ENCODE results near the gene MAP3K8. TPM values are rescaled to one million over a fixed set of nuclear protein-coding genes. Genes with fewer than 3 reads are reported as not detected.

Gene MAP3K8
- total RNA-seq, 1 donor = 14.5 TPM

GRCh38 chr10:30413996-30414576 lies 19.9 kb upstream of the MAP3K8 start:
- H2AFZ ChIP-seq (ENCODE audit: low read length) = no peak overlapping the region
- no peaks in the 10 kb centered on the region for H3K79me2 ChIP-seq (ENCODE audit: insufficient read depth, low read length)
- no peak overlapping the region for H3K27ac ChIP-seq (ENCODE audit: low read depth, low read length)
- TF ChIP-seq CTCF (IDR thresholded peaks at IDR 0.05; ENCODE audit: extremely low read depth, low read depth, low read length) = peak; percentile 79
- H3K4me1 ChIP-seq (ENCODE audit: insufficient read depth, low read length) = no peaks in the 10 kb centered on the region
- DNase-seq (ENCODE audit: insufficient read length, low spot score, missing footprints) = peak; percentile 86
- H3K36me3 ChIP-seq (ENCODE audit: insufficient read depth, low read length) = no peaks in the 10 kb centered on the region
- no peaks in the 10 kb centered on the region for H3K9me3 ChIP-seq (ENCODE audit: low read depth, low read length)
- H4K20me1 ChIP-seq (ENCODE audit: insufficient read depth, low read length) = no peaks in the 10 kb centered on the region
- H3K4me2 ChIP-seq (ENCODE audit: insufficient read depth, low read length) = no peak overlapping the region
- H3K27me3 ChIP-seq (ENCODE audit: insufficient read depth, low read length) = no peaks in the 10 kb centered on the region
- no peak overlapping the region for H3K4me3 ChIP-seq (ENCODE audit: insufficient read depth, low read length)

GRCh38 chr10:30415593-30415992 lies 18.4 kb upstream of the MAP3K8 start:
- no peaks in the 10 kb centered on the region for H4K20me1 ChIP-seq (ENCODE audit: insufficient read depth, low read length)
- H3K4me1 ChIP-seq (ENCODE audit: insufficient read depth, low read length) = no peaks in the 10 kb centered on the region
- no peaks in the 10 kb centered on the region for H3K79me2 ChIP-seq (ENCODE audit: insufficient read depth, low read length)
- no peak overlapping the region for H2AFZ ChIP-seq (ENCODE audit: low read length)
- H3K27ac ChIP-seq (ENCODE audit: low read depth, low read length) = no peak overlapping the region
- no peak for TF ChIP-seq CTCF (IDR thresholded peaks at IDR 0.05; ENCODE audit: extremely low read depth, low read depth, low read length)
- no peak overlapping the region for H3K4me3 ChIP-seq (ENCODE audit: insufficient read depth, low read length)
- H3K36me3 ChIP-seq (ENCODE audit: insufficient read depth, low read length) = no peaks in the 10 kb centered on the region
- no peaks in the 10 kb centered on the region for H3K27me3 ChIP-seq (ENCODE audit: insufficient read depth, low read length)
- DNase-seq (ENCODE audit: insufficient read length, low spot score, missing footprints) = no peak
- H3K9me3 ChIP-seq (ENCODE audit: low read depth, low read length) = no peaks in the 10 kb centered on the region
- H3K4me2 ChIP-seq (ENCODE audit: insufficient read depth, low read length) = no peak overlapping the region

GRCh38 chr10:30417301-30417700 lies 16.7 kb upstream of the MAP3K8 start:
- TF ChIP-seq CTCF (IDR thresholded peaks at IDR 0.05; ENCODE audit: extremely low read depth, low read depth, low read length) = no peak
- Histone ChIP-seq H3K27ac (ENCODE audit: low read depth, low read length) (no peak overlapping the region), H3K4me2 (ENCODE audit: insufficient read depth, low read length) (no peak overlapping the region), H3K79me2 (ENCODE audit: insufficient read depth, low read length) (no peaks in the 10 kb centered on the region), H2AFZ (ENCODE audit: low read length) (no peak overlapping the region), H4K20me1 (ENCODE audit: insufficient read depth, low read length) (no peaks in the 10 kb centered on the region), H3K4me1 (ENCODE audit: insufficient read depth, low read length) (no peaks in the 10 kb centered on the region), H3K36me3 (ENCODE audit: insufficient read depth, low read length) (no peaks in the 10 kb centered on the region), H3K9me3 (ENCODE audit: low read depth, low read length) (no peaks in the 10 kb centered on the region), H3K4me3 (ENCODE audit: insufficient read depth, low read length) (no peak overlapping the region), H3K27me3 (ENCODE audit: insufficient read depth, low read length) (no peaks in the 10 kb centered on the region)
- DNase-seq (ENCODE audit: insufficient read length, low spot score, missing footprints) = no peak

GRCh38 chr10:30420266-30420665 lies 13.7 kb upstream of the MAP3K8 start:
- H2AFZ ChIP-seq (ENCODE audit: low read length) = no peak overlapping the region
- no peak overlapping the region for H3K4me3 ChIP-seq (ENCODE audit: insufficient read depth, low read length)
- H3K79me2 ChIP-seq (ENCODE audit: insufficient read depth, low read length) = no peaks in the 10 kb centered on the region
- H3K36me3 ChIP-seq (ENCODE audit: insufficient read depth, low read length) = no peaks in the 10 kb centered on the region
- H3K9me3 ChIP-seq (ENCODE audit: low read depth, low read length) = no peaks in the 10 kb centered on the region
- DNase-seq (ENCODE audit: insufficient read length, low spot score, missing footprints) = no peak
- H3K4me2 ChIP-seq (ENCODE audit: insufficient read depth, low read length) = no peak overlapping the region
- H4K20me1 ChIP-seq (ENCODE audit: insufficient read depth, low read length) = no peaks in the 10 kb centered on the region
- H3K4me1 ChIP-seq (ENCODE audit: insufficient read depth, low read length) = peaks cover 5% of the 10 kb centered on the region
- no peak overlapping the region for H3K27ac ChIP-seq (ENCODE audit: low read depth, low read length)
- TF ChIP-seq CTCF (IDR thresholded peaks at IDR 0.05; ENCODE audit: extremely low read depth, low read depth, low read length) = no peak
- no peaks in the 10 kb centered on the region for H3K27me3 ChIP-seq (ENCODE audit: insufficient read depth, low read length)
